ENCODE measurements around the gene PGAP3.
A peak's percentile ranks its signal among the peaks of the same experiment; 100 is the strongest.

PGAP3 gene

DNA sequence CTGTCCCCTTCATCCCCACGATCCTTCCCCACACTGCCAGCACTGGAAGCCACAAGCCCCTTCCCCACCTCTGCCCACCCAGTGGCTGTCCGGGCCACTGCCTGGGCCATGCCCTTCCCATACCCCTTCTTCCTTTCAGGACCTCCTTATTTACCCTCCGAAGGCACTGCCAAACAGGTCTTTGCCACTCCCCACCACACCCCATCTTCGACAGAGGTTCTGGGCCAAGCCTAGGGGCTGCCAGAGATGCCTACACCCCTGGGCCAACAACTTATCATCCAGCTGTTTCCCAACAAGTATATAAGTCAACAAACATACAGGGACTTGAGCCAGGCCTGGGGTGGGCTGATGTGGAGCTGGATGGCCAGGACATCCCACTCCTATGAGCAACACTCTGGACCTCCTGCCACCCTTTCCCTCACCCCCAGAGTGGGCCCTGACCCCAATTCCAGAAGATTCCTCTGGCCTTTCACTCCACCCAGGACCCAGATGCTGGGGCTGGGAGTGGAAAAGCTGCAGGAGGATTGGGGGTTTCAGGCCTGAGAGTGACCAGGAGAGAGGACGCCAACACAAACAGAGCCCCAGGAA lies 62.6 kb downstream of the PGAP3 start:
- DNase-seq (ENCODE audit: extremely low read depth in 1 of 2, low read depth in 1 of 2): no peak

DNA sequence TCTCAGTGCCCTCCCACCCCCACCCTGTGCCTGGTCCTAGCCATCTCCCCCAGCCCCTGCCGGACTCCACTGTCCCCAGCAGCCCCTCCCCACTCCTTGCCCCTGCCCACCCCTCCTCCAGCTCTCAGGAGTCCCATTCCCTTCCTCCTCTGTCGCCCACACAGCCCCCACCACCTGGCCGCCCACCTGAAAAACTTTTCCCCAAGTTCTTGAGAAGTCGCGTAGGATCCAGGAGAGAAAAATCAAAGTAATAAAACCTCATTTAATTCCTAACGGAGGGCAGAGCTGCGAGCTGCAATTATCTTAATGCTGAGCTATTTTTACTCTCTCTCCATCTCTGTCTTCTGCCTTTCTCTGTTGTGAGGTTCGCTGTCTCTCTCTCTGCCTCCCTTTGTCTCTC lies 63.5 kb downstream of the PGAP3 start:
- DNase-seq (ENCODE audit: extremely low read depth in 1 of 2, low read depth in 1 of 2): no peak

DNA sequence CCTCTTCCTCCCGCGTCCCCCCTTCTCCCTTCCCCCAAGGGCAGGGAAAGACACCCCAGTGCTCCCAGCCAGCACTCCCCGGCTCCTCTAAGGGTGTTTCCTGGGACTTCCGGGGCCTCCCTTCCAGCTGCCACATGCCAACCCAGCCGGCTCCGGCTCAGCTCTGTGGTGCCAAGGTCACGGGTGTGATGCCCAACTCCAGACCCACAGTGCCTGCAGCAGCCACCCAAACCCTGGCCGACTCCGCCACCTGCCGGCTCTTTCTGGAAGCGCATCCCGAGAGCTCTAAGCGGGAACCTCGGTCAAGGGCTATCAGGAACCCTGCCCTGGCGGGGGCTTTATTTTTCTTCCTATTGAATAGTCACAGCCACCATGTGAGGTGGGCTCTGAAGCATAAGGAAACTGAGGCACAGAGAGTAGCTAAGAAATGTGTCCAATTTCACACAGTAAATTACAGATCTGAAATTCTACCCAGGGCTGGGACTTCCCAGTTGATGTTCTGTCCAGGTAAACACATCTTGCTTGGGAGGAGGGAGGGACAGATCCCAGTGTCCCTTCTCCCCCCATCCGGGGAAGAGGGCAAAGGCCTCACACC lies 64.4 kb downstream of the PGAP3 start:
- DNase-seq (ENCODE audit: extremely low read depth in 1 of 2, low read depth in 1 of 2): peak; percentile 64 to 75

DNA sequence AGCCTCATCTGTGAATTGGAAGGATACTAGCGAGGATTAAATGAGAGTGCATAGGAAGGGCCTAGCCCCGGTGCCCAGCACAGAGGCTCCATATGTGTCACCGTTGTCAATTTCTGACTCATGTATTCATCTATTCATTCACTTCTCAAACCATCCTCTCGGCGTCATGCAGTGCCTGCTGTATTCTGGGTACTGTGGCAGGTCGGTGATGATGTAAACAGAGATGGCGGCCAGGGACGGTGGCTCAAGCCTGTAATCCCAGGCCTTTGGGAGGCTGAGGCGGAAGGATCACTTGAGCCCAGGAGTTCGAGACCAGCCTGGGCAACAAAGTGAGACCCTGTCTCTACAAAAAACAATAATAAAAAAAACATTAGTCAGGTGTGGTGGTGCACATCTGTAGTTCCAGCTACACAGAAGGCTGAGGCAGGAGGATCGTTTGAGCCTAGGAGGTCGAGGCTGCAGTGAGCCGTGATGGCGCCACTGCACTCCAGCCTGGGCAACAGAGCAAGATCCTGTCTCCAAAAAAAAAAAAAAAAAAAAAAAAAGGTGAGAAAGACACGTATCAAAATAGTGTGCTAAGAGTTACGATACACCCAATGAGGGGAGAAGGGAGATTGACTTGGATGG lies 65.4 kb downstream of the PGAP3 start:
- no peak for DNase-seq (ENCODE audit: extremely low read depth in 1 of 2, low read depth in 1 of 2)

DNA sequence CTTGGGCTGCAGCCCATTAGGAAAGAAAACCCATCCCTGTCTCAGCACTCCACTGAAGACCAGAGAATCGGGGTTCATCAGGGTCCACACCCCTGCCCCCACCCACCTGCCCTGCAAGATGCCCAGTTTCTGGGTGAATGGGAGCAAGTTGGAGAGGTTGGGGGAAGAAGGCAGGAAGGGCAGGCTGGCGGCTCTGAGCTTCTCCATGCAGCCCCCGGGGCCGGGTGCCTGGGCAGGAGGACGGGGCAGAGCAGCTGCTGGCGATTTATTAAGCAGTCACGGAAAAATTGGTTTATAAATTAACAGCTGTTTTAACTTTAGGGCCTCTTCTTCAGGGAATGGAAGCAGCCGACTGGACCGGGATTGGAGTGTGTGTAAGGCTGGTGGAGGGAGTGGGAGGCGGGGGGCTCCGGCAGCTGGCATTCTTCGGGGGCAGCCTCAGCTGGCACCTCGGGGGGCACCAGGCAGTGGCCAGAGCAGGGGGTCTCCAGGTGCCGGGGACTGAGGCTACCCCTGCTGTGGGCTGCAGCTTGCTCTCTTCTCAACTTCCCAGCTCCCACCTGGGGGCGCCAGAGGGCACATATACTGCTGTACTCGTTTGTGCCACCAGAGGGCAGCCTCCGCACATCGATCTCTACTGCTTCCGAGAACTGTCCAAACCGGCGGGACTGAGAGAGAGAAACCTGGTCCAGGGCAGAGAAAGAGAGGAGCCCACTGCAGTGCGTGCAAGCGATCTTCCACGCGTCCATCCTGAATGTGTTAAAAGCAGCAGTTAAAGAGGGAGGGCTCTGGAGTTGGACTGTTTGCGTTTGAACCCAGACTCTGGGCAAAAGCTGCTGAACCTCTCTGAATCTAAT lies 66.1 kb downstream of the PGAP3 start:
- peak; percentile 69 to 82 for DNase-seq (ENCODE audit: extremely low read depth in 1 of 2, low read depth in 1 of 2)
